GM18868 (cell line): ENCODE results near the gene EPB41L1.

Experiments
- ATAC-seq: cut with Tn5 transposase; IDR thresholded peaks from one replicate; pipeline ENCODE4 v1.9.1; 2021; ENCODE audit warnings: mild to moderate bottlenecking, moderate library complexity; ENCODE audit not compliant: unreplicated experiment

Gene EPB41L1

DNA sequence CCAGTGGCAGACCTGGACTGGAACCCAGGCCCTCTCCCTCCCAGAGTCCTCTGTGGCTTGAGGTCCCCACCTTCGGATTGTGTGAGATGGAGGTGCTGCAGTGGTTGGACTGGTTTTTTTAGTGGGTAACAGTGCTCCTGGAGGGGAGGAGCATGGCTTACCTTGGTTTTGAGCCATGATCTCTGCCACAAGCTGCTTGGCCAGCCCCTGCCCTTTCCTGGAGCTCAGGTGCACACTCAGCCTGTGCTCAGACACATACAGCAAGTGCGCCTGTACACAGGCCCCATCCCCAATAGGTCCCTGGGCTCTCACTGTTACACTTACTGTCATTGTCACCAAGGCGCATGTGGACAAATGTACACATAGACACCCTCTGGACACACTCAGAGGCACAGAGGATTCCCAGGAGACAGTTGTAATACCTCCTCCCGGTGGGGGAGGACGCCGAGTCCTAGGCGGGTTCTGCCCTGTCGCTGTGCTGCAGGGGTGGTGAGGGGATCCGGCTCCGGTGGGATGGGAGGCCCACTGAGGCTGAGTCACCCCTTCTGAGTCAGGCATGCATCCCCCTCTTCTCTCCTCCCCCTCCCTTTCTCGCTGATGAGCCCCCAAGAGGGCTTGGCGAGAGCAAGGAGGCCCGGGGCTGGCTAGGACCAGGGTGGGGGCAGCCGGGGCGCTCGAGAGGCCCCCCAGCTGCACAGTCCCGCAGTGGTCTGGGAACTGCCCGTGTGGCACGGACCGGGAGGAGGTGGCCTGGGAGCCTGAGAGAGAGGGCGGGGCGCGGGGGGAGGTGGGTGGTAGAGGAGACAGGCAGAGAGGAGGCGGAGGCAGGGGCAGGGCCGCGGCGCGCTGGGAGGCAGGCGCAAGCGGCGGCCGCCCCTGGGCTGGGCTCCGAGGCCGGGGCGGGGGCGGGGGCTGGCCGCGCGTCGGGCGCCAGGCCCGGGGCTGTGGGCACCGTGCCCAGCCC is 522 bp upstream of the EPB41L1 start:
- ATAC-seq = no peak

- no peak for ATAC-seq
Measured at GRCh38 chr20:36155629-36155971, 1.1 kb downstream of the EPB41L1 start.

DNA sequence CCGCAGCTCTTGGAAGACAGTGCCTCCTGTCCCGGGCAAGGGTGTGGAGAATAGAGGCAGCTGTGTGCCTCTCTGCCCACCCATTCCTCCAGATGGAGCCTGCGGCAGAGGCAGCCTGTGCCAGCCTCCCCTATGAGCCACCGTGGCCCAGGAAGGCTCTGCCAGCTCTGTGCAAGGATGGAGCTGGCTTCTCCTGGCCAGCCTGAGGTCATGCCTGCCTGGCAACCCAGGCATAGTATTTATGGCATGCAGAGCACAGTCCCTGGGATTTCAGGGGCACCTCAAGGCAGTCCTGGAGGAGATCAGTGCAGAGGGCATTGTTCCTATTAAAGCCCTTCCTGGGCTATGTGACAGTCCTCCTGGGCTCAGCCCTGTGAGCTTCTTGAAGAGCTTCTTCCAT is 1.5 kb downstream of the EPB41L1 start:
- ATAC-seq = no peak

GRCh38 chr20:36157610-36158009 is 3.1 kb downstream of the EPB41L1 start:
- no peak for ATAC-seq

- ATAC-seq = no peak
Measured at GRCh38 chr20:36158160-36158741, 3.7 kb downstream of the EPB41L1 start.

DNA sequence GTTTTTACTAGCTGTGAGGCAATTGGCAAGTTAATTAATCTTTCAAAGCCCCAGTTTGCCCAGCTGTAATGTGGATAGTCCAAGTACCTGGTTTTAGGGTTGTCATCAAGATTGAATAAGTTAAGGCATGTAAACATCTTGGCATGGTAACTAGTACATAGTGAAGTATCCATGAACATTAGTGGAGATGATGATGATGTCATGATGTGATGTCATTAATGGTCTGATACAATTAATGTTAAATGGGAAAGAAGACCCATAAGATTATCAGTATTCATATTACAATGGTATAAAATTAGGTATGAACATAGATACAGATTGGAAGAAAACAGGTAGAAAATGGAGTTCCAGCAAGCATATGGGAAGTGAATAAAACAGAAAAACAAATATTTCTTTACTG is 5.3 kb downstream of the EPB41L1 start:
- ATAC-seq = no peak

DNA sequence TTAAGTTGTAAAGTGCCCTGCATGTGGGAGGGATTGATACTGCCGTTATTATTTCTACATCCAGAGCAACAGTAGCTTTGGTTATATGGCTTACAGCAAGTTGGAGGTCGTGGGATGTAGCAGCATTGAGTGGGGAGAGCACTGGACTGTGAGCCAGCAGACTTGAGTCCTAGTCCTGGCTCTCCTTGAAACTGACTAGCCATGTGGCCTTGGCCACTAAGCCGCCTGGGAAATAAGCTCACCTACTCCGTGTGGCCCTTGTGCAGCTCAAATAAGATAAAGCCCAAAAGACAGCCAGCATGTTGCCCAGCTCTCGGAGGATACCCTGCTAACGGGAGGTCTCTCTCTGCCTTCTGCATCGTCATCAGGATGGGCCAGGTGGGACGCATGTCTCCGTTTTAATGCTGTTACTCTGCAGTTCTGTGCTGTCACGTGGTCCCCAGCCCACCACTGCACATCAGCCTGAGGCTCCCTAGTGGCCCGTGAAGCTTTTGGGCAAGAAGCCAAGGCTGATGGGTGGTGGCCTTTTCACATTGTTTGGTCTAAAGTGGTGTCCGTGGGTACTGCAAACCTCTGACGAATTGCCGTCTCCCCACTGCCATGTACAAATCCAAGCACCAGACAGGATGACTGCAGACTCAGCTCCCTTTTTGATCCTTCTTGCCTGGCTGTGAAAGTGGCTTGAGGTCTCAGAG is 7.9 kb downstream of the EPB41L1 start:
- ATAC-seq = no peak

DNA sequence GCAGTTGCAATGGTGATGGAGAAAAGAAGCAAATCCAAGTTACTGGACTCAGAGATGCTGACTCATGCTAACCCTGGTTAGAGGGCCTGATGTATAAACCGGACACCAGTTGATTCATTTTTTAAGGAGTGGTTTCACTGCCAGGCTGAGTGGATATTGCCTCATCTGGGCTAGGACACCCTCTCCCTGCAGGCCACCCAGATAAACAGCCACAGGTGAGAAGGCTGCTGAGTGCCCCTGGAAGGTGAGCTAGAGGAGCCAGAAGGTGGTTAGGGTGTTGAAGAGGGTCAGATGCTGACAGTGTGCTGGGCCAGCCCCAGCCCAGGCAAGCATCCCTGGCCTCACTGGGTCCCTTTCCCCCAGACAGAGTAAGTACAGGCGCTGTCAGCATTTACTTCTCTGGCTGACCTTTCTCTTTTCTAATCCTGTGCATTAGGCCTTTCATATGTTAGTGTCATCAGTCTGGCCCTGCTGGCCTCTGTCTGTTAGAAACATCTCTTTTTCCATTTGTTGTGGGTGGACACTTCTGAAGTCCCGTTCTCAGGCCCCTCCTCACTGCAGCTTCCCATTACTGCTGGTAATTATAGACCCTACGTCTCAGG is 13.5 kb downstream of the EPB41L1 start:
- ATAC-seq = no peak

DNA sequence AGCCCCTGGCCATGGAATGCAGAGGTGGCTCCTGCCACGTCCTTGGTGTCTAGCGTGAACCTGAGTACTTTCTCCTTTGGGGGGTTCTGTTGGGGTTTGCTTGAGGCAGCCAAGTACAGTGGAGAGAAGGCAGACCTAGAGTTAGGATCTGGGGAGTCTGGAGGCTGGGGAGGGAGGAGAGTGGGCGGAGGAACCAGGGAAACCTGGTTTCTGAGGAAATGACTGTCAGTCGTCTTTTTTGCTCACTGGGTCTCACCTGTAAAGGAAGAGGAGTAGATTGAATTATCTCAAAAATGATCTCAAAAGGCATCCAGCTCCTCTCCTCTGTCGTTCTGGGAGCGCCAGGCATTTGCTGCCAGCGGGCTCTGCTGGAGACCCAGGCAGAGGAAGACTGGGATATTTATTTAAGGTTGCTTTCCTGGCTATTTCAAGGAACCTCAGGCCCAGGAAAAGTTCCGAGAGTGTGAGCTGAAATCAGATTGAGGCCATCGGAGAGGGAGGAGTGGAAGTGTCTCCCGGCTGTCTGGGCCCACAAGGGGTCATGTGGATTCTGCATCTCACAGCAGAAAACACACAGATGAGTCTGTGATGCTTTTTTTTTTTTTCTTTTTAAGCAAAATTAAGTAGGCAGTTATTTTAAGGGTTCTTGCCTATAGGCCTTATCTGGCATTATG is 16.1 kb downstream of the EPB41L1 start:
- no peak for ATAC-seq

DNA sequence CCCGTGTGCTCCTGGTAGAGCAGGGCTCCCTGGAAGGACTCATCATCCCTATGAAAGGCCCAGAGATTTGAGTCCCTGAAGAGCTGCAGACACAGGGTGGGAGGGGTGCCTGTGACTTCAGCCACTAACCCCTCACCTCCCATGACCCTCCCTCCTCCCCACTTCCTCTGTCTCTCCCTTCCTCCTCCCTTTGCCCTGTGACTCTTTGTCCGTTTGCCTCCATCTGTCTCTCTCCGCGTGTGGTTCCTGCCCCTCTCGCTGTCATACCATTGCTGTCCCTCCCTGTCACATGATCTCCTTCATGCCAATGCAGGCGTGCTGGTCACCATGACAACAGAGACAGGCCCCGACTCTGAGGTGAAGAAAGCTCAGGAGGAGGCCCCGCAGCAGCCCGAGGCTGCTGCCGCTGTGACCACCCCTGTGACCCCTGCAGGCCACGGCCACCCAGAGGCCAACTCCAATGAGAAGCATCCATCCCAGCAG is 19.0 kb downstream of the EPB41L1 start:
- no peak for ATAC-seq

- ATAC-seq = no peak
Measured at GRCh38 chr20:36175016-36175415, 20.5 kb downstream of the EPB41L1 start.

DNA sequence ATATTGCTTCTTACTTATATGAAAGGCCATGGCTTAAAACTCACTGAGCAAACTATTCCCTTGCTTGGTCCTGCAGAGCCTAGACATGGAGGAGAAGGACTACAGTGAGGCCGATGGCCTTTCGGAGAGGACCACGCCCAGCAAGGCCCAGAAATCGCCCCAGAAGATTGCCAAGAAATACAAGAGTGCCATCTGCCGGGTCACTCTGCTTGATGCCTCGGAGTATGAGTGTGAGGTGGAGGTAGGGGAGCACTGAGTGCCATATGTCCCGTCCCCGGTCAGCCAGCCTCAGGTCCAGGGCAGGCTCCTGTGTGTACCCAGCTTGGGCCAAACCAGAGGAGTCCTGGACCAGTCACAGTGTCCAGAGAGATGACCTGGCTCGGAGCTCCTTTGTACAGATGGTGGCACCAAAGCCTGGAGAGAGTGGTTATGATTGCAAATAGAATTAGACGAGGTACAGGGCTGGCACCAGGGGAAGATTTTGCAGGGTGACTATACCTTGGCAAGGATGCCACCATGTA is 21.0 kb downstream of the EPB41L1 start:
- no peak for ATAC-seq

DNA sequence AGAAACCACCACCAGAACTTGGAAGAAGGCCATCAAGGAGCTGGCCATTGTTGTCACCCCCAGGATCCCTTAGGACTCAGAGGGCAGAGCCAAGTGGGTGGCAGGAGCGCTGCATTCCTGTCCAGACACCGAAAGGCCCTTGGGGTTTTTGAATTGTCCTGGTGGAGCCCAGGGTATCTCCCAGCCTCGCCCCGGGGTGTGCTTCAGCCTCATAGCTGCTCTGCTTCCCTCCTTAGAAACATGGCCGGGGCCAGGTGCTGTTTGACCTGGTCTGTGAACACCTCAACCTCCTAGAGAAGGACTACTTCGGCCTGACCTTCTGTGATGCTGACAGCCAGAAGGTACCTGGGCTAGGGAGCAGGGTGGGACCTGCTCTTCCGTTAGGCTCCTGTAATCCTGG is 23.2 kb downstream of the EPB41L1 start:
- ATAC-seq = no peak

DNA sequence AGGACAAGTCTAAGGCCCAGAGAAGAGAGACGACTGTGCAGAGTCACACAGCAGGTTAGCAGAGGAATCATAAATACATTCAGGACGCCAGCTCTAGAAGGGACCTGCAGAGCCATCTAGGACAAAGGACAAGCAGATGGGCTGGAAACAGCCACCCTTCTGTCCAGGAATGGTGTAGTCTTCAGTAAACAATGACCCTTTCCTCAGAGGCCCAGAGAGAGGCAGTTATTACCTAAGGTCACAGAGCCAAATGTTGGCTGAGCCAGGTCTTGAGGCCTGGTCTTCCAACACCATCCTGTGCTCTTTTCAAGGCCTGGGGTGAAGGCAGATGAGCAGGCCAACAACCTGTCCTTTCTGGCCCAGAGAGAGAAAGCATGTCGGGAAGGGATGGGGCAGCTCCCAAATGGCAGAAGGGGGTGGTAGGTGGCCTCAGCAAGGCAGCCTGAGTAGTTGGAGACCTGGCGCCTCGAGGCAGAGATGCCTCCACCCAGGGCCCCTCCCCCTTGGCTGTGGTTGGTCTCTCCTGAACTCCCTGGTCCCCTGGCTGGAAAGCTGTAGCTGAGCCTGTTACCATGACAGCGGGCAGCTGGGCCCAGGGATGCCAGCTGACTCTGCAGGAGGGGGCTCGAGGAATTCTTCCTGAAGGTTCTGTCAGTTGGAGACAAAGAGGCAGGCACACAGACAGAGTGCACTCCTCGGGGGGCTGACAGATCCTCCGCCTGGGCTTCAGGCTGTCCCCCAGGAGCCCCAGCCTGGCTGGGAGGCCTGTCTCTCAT is 24.8 kb downstream of the EPB41L1 start:
- no peak for ATAC-seq

- no peak for ATAC-seq
Measured at GRCh38 chr20:36180323-36180722, 25.8 kb downstream of the EPB41L1 start.

GRCh38 chr20:36181934-36182603 is 27.5 kb downstream of the EPB41L1 start:
- ATAC-seq = no peak

GRCh38 chr20:36182604-36183154 is 28.1 kb downstream of the EPB41L1 start:
- ATAC-seq = no peak

- no peak for ATAC-seq
Measured at GRCh38 chr20:36183155-36183944, 28.8 kb downstream of the EPB41L1 start.
